Keratinocyte (primary cell): ENCODE results near the gene KIF1B.

Source experiments
- CTCF ChIP-seq, 3 experiments: IDR thresholded peaks in 1 of 3; conservative IDR thresholded peaks in 1 of 3; optimal IDR thresholded peaks in 1 of 3; 2 replicates in 2 of 3; 3 replicates in 1 of 3; pipeline versions ENCODE3 to v1.5.1; 2011; ENCODE audit warnings: low read length in 3 of 3, mild to moderate bottlenecking in 3 of 3, moderate library complexity in 2 of 3, control low read depth in 1 of 3, inconsistent platforms in 1 of 3; ENCODE audit not compliant: insufficient read depth in 2 of 3; ENCODE audit errors: extremely low read depth in 1 of 3
- EZH2 ChIP-seq: IDR thresholded peaks from one replicate; pipeline ENCODE4 v1.6.1; 2012; ENCODE audit warnings: inconsistent platforms, mild to moderate bottlenecking, low read length, moderate library complexity

DNA sequence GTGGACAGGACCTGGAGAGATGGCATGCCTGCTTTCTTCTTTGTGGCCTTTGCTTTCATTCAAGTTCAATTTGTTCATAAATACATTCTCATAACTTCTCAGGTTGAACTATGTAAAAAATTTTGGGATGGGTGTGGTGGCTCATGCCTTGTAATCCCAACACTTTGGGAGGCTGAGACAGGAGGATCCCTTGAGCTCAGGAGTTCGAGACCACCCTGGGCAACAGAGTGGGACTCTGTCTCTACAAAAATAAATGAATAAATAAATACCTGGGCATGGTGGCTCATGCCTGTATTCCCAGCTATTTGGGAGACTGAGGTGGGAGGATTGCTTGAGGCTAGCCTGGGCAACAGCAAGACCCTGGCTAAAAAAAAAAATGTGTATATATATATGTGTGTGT is 2.1 kb downstream of the KIF1B start:
- no peak for TF ChIP-seq CTCF (optimal IDR thresholded peaks at IDR 0.05 in 1 of 3, IDR thresholded peaks at IDR 0.05 in 1 of 3, conservative IDR thresholded peaks at IDR 0.05 in 1 of 3; ENCODE audit: extremely low read depth in 1 of 3, insufficient read depth in 2 of 3, low read length in 3 of 3)
- no peak for TF ChIP-seq EZH2
